NCI-H510A treated with DMSO at 0.1 percent for 48 hours (cell line): ENCODE measurements around the gene FHL1.
"Not testable (repeated sequence)": the region's sequence is repeated elsewhere in the genome, so short reads cannot be mapped to it uniquely, and the experiment has no call there.

Experiments
- DNase-seq: peaks from one replicate; lab custom pipeline; 2025; lab: John Stamatoyannopoulos, UW

The FHL1 gene

DNA sequence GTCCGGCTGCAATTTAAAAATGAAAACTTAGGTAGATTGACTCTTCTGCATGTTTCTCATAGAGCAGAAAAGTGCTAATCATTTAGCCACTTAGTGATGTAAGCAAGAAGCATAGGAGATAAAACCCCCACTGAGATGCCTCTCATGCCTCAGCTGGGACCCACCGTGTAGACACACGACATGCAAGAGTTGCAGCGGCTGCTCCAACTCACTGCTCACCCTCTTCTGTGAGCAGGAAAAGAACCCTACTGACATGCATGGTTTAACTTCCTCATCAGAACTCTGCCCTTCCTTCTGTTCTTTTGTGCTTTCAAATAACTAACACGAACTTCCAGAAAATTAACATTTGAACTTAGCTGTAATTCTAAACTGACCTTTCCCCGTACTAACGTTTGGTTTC, 62.9 kb downstream of the FHL1 start:
- no peak for DNase-seq

DNA sequence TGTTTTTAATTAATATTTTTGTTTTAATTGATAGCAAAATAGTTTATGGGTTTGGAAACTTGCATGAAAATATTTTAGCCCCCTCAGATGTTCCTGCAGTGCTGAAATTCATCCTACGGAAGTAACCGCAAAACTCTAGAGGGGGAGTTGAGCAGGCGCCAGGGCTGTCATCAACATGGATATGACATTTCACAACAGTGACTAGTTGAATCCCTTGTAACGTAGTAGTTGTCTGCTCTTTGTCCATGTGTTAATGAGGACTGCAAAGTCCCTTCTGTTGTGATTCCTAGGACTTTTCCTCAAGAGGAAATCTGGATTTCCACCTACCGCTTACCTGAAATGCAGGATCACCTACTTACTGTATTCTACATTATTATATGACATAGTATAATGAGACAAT, 63.5 kb downstream of the FHL1 start:
- no peak for DNase-seq

DNA sequence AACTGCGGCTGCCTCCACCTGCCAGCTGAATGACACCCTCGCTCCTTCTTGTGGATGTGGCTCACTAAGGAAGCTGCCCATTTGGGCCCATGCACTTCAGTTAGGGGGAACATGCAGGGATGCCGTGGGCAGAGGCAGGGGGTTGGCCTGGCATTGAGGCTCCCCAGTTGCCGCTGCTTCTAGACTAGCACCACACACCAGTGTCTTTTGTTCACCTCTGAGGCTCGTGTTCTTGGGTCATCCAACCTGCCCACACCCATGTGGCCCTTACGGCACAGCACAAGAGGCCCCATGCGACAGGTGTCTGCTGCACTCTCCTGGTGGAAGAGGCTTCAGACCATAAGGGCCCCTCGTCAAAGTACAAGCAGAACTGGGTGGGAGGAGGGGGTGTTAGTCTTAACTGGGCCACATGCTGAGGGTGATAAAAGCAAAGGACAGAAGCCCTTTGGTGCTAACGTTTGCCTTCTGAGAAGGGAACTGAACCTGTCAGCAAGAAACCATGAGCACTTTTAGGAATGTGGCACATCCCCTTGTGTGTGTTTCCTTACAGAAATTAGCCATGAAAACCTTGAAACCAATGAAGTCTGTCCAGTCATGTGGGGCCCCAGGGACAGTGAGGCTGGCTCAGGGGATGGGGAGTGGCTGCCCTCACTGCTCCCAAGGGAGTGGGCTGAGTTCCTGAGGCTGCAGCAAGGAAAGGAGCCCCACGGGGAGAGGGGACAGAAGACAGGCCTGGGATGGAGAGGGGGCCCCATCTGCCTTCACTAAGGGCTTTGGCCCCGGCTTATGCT, 64.6 kb downstream of the FHL1 start:
- no peak for DNase-seq

DNA sequence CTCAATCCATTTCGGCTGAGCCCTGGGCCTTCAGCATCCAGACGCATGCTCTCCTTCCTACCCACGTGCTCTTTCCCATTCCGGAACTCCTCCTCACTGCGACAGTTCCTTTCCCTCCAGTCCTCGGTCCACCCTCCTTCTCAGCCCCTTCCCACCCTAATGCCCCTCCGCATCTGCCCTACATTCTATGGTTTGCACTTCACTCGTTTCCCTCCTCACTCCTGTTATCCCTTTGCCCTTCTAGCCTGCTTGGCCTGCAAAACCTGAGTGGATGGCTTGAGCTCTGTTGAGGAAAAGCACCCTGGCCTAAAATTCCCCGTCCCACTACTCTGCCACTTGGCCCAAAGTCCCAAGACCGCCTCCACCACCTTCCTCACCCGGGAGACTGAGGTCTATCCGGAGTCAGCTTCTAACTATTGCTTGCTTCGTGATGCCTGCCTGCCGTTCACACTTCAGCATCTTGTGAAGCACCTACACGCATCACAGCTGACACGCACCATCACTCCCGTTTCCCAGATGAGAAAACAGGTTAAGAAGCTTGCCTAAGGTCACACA, 65.3 kb downstream of the FHL1 start:
- DNase-seq = no peak

DNA sequence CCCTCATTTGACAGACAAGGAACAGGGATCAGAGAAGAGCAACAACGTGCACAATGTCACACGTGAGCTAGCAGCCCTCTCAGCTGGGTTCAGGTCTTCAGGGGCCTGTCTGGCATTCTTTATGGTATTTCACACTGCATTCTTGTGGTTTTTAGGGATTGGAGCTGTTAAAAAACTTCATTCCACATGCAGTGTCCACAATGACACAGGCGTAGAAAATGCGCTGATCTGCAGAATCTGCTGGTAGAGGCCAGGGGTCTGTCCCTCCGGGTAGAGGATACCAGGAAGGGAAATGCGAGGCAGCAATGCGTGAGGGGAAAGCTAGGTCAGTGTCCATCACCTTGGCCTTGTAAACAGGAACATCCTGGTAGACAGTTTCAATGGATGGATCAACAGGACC, 67.2 kb downstream of the FHL1 start:
- DNase-seq = no peak

DNA sequence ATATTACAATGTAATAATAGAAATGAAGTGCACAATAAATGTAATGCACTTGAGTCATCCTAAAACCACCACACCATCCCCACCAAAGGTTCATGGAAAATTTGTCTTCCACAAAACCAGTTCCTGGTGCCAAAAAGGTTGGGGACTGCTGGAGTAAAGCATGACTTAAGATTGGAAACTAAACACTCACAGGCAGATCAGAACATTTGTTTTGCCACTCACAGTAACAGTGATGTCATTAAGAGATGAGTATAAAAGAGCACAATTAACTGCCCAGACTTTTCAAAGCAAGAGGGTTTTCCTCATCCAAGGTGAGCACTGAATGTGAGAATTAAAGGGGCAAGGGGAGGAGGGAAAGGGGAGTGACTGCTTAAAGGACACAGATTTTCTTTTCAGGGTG, 68.2 kb downstream of the FHL1 start:
- DNase-seq = no peak

DNA sequence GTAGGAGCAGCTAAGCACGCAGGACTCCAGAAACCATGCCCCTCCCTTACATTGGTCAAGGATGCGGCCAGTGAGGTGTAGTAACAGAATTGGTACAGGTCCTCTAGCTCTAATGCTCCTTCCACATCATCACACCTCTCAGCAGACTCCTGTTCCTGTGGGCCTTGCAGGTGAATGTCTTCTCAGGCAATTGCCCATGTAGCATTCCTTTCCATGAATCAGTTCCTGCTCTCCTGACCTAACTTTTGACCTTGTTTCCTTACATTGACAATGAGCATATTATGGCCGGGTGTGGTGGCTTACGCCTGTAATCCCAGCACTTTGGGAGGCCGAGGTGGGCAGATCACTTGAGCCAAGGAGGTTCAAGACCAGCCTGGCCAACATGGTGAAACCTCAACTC, 72.6 kb downstream of the FHL1 start:
- no peak for DNase-seq

DNA sequence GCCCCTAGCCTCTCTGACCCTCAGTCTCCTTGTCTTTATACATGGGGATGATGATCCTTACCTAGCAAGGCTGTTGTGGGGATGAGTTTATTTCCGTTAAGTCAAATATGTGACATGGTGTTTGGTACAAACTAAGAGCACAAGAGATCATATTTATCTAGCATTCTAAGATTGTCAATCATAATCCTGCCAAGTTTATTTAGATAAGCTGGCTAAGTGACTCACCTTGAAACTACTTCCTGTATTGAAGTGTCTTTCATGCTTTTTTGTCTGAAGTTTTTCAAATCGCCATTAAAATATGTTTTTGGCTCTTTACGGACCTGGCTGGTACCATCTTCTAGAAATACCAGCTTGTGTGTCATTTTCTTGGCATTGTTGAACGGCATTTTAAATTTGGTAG, 73.2 kb downstream of the FHL1 start:
- DNase-seq = no peak

DNA sequence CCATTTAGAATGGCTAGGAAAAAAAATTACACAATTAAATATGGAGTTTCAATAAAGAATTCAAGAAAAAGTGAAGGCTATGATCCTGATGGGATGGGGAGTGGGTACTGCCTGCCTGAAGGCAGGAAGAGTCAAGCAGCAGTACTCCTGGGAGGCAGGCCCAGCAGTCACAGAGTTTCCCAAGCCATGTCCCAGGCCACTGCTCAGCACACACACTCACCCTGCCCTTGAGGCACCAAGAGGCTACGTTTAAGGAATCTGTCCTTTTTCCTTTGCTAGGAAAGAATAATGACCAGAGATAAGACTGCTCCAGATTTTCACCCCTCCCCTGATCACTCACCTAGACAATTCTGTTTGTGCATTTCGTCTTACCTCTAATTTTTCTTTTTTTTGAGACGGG, 73.6 kb downstream of the FHL1 start:
- DNase-seq = no peak

DNA sequence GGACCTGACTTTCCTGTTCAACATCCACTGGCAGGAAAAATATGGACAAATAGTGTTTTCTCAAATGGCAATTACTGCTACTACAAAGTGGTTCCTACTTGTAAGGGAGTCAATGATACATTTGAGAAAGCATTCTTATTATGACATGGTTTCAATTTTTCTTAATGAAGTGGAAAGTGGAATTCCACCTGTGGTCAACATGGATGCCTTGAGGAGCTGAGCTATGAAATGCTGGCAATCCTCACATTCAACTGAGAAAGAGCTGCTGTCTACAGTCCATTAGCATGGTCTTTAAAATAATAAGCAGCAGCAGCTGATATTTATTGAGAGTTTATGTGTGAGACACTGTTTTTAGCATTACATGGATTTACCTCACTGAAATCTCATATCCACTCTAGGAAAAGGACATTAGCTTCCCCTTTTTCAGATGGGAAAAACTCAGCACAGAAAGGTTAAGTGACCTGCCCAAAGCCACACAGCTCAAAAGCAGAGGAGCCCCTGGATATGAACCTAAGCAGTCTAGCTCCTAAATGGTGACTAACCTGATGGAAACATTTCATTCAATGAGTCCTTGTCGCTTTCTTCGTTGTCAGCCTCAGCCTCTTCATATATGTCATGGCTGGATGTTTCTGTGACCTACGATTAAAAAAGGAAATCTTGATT, 74.6 kb downstream of the FHL1 start:
- no peak for DNase-seq

DNA sequence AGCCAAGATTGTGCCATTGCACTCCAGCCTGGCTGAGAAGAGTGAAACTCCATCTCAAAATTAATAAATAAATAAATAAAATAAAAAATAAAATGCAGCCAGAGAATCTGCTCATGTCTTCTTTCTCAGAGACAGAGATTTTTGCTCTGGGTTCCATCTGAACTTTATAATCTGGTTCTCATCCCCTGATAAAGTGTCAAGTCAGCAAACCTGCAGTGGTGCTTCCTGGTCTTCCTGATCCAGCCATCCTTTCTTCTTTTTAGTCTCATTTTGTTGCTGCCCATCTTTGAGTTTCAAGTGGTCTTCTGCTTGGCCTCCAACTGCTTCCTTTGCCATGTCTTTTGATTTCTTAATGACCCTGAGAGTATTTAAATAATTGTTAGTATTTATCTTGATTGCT, 79.7 kb downstream of the FHL1 start:
- no peak for DNase-seq

DNA sequence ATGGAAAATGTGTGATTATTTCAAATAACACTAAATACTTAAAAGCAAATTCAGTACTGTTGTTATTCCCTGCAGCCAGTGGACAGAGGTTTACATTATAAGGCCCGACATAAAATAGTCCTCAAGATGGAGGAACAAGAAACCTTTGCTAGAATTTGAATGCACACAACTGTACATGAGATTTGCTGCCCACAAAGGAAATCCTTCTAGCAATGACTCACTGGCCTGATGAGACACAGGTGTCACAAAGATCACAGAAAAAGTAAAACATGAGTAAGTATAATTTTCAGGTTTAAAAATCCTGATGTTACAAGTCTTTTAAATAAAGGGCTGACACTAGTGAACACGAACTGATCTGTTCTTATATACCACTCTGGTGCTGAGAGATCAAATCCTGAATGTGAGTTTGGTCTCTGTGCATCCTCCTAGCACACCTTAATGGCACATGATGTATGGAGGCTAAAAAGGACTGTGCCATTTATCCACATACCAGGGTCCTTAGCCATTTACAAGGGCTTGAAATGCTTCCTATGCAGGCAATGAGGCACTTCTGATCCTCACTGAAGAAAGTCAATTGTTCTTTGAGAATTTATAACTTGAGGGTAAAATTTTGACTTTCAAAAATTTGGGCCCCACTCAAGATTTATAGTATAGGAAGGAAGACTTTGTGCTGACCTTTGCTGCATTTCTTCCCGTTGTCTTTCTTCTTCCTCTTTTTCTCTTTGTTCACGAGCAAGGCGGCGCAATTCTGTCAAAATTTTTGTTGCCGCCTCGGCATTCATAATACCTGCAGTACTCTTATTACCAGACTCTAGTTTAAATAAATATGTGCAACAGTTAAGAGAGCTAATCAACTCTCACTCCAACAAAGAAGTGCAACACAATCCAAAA, 80.9 kb downstream of the FHL1 start:
- no peak for DNase-seq

DNA sequence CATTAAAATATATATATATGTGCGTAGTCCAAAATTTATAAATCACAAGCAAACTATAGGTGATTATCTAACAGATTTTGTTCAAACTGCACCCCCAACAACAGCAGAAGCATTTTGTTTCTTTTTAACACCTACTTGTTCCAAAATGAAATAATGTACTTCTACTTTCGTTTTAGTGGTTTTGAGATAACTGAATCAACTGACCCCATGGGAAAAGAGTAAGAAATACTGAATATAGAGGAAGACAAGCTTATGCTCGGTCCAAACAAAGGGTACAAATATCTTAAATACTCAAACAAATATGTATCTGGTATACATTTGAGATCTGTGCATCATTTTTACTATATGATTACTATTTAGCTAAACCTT, 81.5 kb downstream of the FHL1 start:
- DNase-seq = no peak

DNA sequence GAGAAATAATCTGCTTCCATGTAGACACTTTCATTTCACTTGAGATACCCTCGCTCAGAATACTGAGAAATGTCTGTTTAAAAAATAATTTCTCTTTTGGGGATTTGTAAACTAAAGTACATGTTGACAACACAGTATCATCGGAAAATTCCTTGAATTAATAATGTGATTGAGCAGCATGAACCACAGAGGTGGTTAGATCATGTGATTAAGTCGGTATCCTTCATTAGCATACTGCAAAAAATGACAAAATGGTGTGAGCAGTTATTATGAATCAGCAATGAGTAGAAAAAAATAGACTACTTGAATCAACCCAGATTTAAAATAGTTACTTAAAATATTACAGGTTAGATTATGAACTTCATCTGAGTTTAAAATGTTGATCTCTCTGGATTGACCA, 89.7 kb downstream of the FHL1 start:
- no peak for DNase-seq

DNA sequence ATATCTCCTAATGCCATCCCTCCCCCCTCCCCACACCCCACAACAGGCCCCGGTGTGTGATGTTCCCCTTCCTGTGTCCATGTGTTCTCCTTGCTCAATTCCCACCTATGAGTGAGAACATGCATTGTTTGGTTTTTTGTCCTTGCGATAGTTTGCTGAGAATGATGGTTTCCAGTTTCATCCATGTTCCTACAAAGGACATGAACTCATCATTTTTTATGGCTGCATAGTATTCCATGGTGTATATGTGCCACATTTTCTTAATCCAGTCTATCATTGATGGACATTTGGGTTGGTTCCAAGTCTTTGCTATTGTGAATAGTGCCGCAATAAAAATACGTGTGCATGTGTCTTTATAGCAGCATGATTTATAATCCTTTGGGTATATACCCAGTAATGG, 90.5 kb downstream of the FHL1 start:
- DNase-seq = not testable (repeated sequence)

DNA sequence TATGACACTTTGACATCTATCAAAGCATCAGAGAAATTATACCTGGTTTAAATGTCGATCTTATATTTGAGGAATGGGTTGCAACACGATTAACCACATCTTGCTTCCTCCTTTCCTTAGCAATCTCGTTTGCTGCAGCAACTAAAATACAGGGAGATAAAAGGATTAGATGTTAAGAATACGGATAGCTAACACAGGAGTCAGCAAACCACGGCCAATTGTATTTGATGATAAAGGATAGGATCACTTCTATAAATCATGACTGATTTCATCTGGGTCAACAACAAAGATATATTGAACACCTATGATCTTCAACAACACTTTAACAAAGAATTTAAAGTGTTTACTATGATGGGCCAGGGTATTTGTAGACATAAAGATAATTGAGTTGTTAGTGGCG, 98.9 kb downstream of the FHL1 start:
- no peak for DNase-seq

DNA sequence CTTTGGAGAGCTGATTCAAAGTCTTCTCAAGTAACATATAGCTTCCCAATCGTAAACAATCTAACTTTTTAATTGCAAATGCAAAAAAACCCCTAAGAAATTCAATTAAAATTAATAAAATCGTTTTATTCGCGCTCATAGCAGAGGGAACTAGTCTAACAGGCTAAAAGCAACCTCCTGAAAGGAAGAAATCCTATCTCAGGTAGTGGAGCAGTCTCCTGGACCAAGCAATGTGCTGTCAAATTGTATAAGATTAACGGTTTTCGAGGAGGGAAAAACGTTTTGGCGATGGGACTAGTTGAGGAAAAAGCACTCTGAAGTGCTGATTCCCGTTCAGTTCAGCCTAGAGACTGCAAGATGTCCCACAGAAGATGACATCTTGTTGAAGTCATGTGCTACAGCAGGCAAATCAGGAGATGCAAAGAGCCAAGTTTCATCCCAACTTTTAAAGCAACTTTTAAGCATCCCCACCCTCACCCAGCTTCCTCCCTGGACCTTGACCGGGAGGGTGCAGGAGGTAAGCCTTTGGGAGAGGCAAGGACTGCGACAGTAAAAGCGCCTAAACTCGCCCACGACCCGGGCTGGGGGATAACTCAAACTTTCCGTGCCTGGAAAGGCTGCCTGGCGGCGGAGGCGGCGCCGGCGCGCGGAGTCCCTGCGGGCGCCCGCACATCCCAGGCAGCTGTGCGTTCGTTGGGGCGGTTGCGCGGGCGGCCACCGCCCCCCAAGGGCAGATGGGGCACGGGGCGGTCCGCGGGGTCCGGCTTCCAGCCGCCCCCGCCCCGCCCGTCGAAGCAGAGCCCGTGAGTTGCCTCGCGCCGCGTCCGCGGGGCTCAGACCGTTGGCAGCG, 103.1 kb downstream of the FHL1 start:
- no peak for DNase-seq

DNA sequence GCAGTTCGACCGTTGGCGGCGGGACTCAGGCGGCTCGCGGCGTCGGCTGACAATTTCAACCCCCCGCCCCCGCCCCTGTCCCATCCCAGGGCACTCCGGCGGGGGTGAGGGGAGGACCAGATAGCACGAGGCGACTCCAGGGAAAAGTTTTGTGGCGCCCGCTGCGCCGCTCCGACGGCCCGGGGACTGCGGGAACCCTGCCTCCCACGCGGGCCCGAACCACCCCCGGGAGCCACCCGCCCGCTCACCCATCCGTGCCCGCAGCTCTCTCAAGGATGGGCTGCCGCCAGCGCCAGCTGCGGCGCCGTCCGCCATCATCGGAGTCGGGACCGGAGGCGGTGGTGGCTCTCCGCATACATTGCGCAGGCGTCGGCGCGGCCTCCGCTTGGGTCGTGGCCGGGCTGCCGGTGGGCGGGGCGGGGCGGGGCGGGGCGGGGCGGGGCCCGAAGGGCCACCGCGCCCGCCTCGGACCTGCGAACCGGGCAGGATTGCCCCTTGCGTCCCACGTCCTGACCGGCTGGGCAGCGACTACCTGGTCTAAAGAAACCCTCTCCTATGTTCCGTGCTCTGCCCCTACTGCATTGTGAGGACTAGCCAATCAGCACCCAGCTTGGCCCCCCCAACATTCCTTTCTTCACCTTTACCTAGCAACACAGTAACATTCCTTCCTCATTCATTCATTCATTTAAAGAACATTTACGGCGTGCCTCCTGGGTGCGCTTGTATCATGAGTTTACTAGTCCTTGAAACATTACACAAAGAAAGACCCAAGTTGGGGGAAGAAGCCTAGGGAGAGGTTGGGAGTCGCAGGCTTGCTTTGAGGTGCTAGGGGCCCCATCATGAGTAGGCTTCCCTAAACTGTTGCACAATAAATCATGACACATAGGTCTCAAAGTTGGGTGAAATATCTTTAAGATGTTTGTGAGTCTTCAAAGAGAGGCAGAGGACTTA, 104.0 kb downstream of the FHL1 start, which contains the start of gene MAP7D3:
Gene MAP7D3, minus strand, starts transcription at position 360 of the 951 bp plus-strand sequence. Its CDS starts 42 bp downstream, at position 318.
- peak; percentile 13 for DNase-seq

DNA sequence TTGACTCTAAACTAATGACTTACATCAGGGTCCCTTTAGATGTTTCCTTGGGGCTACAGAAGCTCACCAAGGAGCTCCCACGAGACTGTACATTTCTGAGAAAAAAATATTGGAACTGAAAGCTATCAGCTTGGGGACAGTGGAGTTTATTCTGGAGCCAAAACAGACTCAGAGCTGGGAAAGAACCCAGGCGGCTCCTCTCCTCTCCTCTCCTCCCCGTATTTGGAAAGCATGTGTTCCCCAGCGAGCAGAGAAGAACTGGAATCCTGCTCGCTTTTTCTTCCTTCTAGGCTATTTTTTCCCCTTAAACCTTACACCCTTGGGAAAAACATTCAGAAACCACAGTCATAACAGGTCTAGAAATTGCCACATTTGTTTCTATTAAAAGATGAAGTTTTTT, 108.2 kb downstream of the FHL1 start:
- no peak for DNase-seq

DNA sequence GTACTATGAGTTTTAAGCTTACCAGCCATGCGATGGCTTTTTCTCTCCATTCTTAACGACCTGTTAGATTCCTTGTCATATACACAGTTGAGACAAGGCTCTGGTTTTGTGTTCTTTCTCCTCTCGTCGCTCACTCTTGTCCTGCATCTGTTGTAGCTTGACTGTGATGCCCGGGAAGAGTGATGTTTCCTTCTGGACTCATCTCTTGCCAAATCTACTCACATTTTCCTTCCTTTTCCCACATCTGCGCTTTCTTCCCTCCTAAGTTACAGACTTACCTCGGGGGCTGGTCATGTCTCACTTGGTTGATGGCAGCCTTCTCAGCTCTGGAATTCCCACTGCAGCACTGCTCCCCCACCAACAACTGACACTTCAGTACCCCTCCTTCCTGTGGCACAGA, 108.7 kb downstream of the FHL1 start:
- no peak for DNase-seq
